Measurements from ENCODE around the gene GUF1.
A peak's percentile ranks its signal among the peaks of the same experiment; 100 is the strongest.

The GUF1 gene

DNA sequence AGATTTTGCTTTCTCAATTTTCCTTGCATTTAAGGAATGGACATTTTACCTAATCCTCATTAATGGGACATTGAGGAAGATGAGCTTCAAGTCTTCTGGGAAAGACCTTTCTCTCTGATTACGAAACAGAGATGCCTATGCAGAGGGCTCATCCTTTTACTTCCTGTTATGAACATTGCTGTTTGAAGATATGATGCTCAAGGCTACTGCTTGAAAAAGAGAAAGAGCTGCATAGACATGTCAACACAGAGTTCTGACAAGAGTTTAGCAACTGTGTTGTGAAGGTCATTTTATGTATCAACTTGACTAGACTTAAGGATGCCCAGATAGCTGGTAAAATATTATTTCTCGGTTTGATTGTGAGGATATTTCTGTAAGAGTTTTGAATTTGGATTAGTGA lies 62.0 kb downstream of the GUF1 start:
- no peak overlapping the region for H3K4me3 ChIP-seq (ENCODE audit: control insufficient read depth, low read depth, low read length)
- DNase-seq (ENCODE audit: low read depth): peak; percentile 10
- TF ChIP-seq, protein P1, sequence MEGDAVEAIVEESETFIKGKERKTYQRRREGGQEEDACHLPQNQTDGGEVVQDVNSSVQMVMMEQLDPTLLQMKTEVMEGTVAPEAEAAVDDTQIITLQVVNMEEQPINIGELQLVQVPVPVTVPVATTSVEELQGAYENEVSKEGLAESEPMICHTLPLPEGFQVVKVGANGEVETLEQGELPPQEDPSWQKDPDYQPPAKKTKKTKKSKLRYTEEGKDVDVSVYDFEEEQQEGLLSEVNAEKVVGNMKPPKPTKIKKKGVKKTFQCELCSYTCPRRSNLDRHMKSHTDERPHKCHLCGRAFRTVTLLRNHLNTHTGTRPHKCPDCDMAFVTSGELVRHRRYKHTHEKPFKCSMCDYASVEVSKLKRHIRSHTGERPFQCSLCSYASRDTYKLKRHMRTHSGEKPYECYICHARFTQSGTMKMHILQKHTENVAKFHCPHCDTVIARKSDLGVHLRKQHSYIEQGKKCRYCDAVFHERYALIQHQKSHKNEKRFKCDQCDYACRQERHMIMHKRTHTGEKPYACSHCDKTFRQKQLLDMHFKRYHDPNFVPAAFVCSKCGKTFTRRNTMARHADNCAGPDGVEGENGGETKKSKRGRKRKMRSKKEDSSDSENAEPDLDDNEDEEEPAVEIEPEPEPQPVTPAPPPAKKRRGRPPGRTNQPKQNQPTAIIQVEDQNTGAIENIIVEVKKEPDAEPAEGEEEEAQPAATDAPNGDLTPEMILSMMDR (conservative IDR thresholded peaks at IDR 0.05; ENCODE audit: control insufficient read depth, insufficient read depth, low read depth, low read length): no peak

Measured in fibroblast of mammary gland (primary cell).